Measurements from ENCODE around the gene HDAC1. TPM values are rescaled to one million over a fixed set of nuclear protein-coding genes. Genes with fewer than 3 reads are reported as not detected.
"Not testable (repeated sequence)": the region's sequence is repeated elsewhere in the genome, so short reads cannot be mapped to it uniquely, and the experiment has no call there.

The HDAC1 gene
- total RNA-seq, 1 experiment from 2014 or later, result 115 TPM

- DNase-seq (ENCODE audit: low read depth), result no peak
These were observed 18.3 kb upstream of the HDAC1 start for GRCh38 chr1:32273391-32274208.

- no peak for DNase-seq (ENCODE audit: low read depth)
These were observed 17.1 kb upstream of the HDAC1 start for GRCh38 chr1:32274646-32275340.

- DNase-seq (ENCODE audit: low read depth), result no peak
These were observed 16.5 kb upstream of the HDAC1 start for GRCh38 chr1:32275424-32275823.

- DNase-seq (ENCODE audit: low read depth), result no peak
These were observed 15.7 kb upstream of the HDAC1 start for GRCh38 chr1:32276032-32276782.

GRCh38 chr1:32284777-32285176 is 7.1 kb upstream of the HDAC1 start:
- not testable (repeated sequence) for DNase-seq (ENCODE audit: low read depth)

DNA sequence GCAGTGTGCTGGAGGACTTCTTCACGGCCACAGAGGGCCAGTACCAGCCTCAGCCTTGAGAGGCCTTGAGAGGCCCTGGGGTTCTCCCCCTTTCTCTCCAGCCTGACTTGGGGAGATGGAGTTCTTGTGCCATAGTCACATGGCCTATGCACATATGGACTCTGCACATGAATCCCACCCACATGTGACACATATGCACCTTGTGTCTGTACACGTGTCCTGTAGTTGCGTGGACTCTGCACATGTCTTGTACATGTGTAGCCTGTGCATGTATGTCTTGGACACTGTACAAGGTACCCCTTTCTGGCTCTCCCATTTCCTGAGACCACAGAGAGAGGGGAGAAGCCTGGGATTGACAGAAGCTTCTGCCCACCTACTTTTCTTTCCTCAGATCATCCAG is 6.2 kb upstream of the HDAC1 start:
- DNase-seq (ENCODE audit: low read depth), result no peak

DNA sequence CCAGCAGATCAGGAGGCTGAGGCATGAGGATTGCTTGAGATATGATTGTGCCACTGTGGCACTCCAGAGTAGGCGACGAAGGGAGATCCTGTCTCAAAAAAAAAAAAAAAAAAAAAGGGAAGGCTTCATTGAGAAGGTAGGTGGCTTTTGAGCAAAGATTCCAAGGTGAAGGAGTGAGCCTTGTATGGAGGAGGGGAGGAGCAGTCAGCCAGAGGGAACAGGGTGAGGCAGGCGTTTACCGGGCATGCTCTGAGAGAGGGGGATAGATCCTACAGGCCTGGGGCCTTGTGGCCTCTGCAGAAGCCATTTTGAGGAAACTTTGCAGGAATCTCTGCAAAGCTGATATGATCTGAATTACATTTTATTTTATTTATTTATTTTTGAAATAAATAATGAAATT is 5.1 kb upstream of the HDAC1 start:
- no peak for DNase-seq (ENCODE audit: low read depth)

GRCh38 chr1:32289256-32289655 is 2.6 kb upstream of the HDAC1 start:
- no peak for DNase-seq (ENCODE audit: low read depth)

DNA sequence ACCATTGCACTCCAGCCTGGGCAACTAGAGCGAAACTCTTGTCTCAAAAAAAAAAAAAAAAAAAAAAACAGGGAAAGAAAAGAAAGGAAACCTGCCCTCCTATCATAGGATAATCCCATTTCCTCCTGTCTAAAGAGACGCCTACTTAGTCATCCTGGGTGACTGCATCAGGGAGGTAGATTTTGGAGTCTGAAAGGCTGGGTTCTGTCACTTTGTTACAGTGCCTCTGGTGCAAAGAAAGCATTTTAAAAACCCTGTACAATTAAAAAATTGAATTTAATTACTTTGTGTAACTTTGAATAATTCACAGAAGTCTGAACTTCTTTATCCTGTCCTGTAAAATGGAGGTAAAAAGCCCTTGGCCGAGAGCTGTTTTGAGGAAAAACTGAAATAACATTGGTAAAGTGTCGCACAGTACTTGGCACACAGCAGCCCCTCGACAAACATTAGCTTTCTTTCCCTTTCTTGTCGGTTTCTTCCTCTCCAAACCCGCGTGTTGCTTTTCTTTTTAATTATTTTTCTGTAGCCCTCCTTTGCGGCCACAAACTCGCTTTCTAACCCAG is 657 bp upstream of the HDAC1 start:
- peak; percentile 69 for DNase-seq (ENCODE audit: low read depth)

- not testable (repeated sequence) for DNase-seq (ENCODE audit: low read depth)
These were observed 6.3 kb downstream of the HDAC1 start for GRCh38 chr1:32298211-32298610.

DNA sequence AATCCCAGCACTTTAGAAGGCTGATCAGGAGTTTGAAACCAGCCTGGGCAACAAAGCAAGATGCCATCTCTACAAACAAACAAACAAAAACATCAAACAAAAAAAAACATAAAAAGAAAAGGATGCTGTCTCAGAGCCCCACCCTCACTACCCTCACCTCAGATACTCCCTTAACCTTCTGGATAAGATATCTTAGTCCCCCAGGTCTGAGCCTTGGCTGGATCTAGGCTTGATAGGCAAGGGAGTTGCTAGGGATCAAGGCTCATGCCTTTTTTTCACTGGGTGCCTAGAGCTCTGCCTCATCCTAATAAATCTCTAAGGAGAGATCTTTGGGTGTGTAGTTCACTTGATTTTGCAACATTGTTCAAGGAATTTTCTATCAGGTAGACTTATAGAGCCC is 7.4 kb downstream of the HDAC1 start:
- DNase-seq (ENCODE audit: low read depth), result no peak

DNA sequence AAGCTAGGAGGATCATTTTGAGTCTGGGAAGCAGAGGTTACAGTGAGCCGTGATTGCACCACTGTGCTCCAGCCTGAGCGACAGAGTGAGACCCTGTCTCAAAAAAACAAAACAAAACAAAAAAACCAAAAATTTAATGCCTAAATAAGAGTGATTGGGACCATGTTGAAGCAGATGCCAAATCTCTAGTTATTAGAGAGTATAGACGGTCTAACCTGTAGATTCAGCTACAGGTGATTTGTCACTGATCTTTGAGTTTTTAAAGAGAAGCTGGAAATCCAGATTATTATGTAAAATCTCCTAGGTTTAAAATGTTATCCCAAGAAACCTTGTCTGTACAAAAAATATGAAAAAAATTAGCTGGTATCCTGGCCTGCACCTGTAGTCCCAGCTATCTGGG is 11.5 kb downstream of the HDAC1 start:
- no peak for DNase-seq (ENCODE audit: low read depth)

GRCh38 chr1:32303997-32304622 is 12.2 kb downstream of the HDAC1 start:
- no peak for DNase-seq (ENCODE audit: low read depth)

DNA sequence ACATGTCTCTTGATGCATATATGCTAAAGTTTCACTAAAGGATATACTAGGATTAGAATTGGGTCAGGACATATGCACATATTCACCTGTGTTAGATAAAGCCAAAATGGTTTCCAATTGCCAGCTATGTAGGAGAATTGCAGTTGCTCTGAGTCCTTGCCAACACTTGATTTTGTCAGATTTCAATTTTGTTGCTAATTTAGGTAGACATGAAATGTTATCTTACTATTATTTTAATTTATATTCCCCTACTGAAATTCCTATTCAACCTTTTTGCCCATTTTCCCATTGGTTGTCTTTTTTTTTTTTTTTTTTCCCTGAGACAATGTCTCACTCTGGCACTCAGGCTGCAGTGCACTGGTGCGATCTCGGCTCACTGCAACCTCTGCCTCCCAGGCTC is 13.4 kb downstream of the HDAC1 start:
- DNase-seq (ENCODE audit: low read depth), result no peak

GRCh38 chr1:32307324-32307723 is 15.4 kb downstream of the HDAC1 start:
- DNase-seq (ENCODE audit: low read depth), result no peak

DNA sequence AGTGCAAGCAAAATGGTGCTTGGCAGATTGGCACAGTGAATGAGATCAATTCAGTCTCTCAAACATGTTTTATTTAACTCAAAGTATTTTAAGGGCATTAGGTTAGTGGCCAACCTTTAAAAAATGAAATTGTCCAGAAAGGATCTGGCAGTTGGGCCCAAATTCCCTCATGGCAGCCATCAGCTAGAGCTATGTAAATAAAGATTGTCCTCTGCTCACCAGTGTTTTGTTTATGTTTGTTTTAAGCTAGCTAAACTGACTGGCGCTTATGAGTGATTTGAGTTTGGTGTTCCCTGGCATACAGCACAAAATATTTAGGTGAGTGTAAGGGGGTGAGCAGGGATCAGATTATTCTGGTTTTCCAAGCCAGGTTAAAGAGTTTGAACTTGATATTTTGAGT is 18.1 kb downstream of the HDAC1 start:
- no peak for DNase-seq (ENCODE audit: low read depth)

DNA sequence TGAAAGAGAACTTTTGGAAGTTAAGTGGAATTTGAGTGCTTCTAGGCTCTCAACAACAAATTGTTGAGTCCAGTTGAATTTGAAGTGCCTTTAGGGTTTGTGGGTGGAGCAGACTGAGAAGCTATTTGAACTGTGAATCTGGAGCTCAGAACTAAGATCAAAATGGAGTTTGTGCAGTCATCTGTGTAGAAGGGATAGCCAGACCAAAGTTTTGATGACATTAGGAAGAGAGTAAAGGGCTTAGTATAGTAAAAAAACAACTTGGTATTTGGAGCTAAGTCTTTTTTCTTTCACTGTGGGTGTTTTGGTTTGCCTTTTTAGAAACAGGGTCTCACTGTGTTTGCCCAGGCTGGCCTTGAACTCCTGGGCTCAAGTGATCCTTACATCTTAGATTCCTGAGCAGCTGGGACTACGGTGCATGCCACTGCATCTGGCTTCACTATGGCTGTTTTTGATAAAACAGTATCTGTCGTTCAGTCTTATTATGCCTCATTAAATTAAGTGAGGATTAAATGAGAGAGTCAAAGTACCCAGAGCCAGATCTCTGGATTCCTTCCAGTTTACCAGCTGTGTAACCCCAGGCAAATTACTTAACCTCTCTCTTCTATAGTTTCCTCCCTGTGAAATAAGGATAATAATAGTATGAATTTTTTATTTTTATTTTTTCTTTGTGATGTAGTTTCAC is 20.0 kb downstream of the HDAC1 start:
- no peak for DNase-seq (ENCODE audit: low read depth)

GRCh38 chr1:32316903-32317277 is 25.0 kb downstream of the HDAC1 start:
- DNase-seq (ENCODE audit: low read depth), result no peak

- DNase-seq (ENCODE audit: low read depth), result no peak
These were observed 26.4 kb downstream of the HDAC1 start for GRCh38 chr1:32318127-32318869.

- no peak for DNase-seq (ENCODE audit: low read depth)
These were observed 29.9 kb downstream of the HDAC1 start for GRCh38 chr1:32321712-32322291.

Measured in RPMI7951 (cell line).